T-helper 2 cell treated with Interferon-gamma antibody and Interleukin-4, amounts not matched to agents 5 μg/mL and 100 μg/mL, for 36 hours (primary cell): ENCODE data around the gene A3GALT2.
"Not testable (repeated sequence)": the region's sequence is repeated elsewhere in the genome, so short reads cannot be mapped to it uniquely, and the experiment has no call there.

ENCODE experiments used
- DNase-seq: peaks from one replicate; pipeline ENCODE4 v3.0.0; 2021; ENCODE audit warnings: low spot score
- H3K27ac Mint-ChIP-seq: one replicate; pipeline ENCODE4 v1.8.0; 2021; ENCODE audit warnings: mild to moderate bottlenecking, mixed read lengths
- H3K27me3 Mint-ChIP-seq: one replicate; pipeline ENCODE4 v1.8.0; 2021; ENCODE audit warnings: low read depth, mixed read lengths
- H3K36me3 Mint-ChIP-seq: one replicate; pipeline ENCODE4 v1.8.0; 2021; ENCODE audit warnings: low read depth, mixed read lengths
- H3K4me1 Mint-ChIP-seq: one replicate; pipeline ENCODE4 v1.8.0; 2021; ENCODE audit warnings: low read depth, mixed read lengths
- H3K4me3 Mint-ChIP-seq: one replicate; pipeline ENCODE4 v1.8.0; 2022; ENCODE audit warnings: mild to moderate bottlenecking, moderate library complexity, mixed read lengths
- H3K9me3 Mint-ChIP-seq: one replicate; pipeline ENCODE4 v1.8.0; 2021; ENCODE audit warnings: mixed read lengths

The A3GALT2 gene

GRCh38 chr1:33295023-33295422 lies 25.9 kb downstream of the A3GALT2 start:
- Mint-ChIP-seq H3K27ac (no peak overlapping the region), H3K9me3 (no peaks in the 10 kb centered on the region), H3K4me3 (no peak overlapping the region), H3K4me1 (peaks cover 15% of the 10 kb centered on the region), H3K27me3 (no peaks in the 10 kb centered on the region), H3K36me3 (peaks cover 26% of the 10 kb centered on the region)
- DNase-seq = no peak

- Mint-ChIP-seq H3K4me3 (no peak overlapping the region), H3K4me1 (peaks cover 15% of the 10 kb centered on the region), H3K9me3 (no peaks in the 10 kb centered on the region), H3K27me3 (no peaks in the 10 kb centered on the region), H3K36me3 (peaks cover 30% of the 10 kb centered on the region), H3K27ac (no peak overlapping the region)
- no peak for DNase-seq
These were observed 26.6 kb downstream of the A3GALT2 start for GRCh38 chr1:33294071-33295010.

- Mint-ChIP-seq H3K27ac (no peak overlapping the region), H3K36me3 (peaks cover 34% of the 10 kb centered on the region), H3K27me3 (no peaks in the 10 kb centered on the region), H3K4me1 (peaks cover 7% of the 10 kb centered on the region), H3K4me3 (no peak overlapping the region), H3K9me3 (no peaks in the 10 kb centered on the region)
- no peak for DNase-seq
These were observed 28.1 kb downstream of the A3GALT2 start for GRCh38 chr1:33292726-33293340.

GRCh38 chr1:33290615-33291014 lies 30.3 kb downstream of the A3GALT2 start:
- not testable (repeated sequence) for H3K4me3 Mint-ChIP-seq, H3K4me1 Mint-ChIP-seq

GRCh38 chr1:33289858-33290154 lies 31.1 kb downstream of the A3GALT2 start:
- Mint-ChIP-seq H3K27me3 (no peaks in the 10 kb centered on the region), H3K4me3 (no peak overlapping the region), H3K27ac (no peak overlapping the region), H3K9me3 (no peaks in the 10 kb centered on the region), H3K4me1 (peaks cover 2% of the 10 kb centered on the region), H3K36me3 (peaks cover 25% of the 10 kb centered on the region)
- no peak for DNase-seq

More at GRCh38 chr1:33290615-33291014, 30.3 kb downstream of the A3GALT2 start:
- not testable (repeated sequence) for DNase-seq, H3K27me3 Mint-ChIP-seq, H3K9me3 Mint-ChIP-seq, H3K27ac Mint-ChIP-seq
- H3K36me3 Mint-ChIP-seq = peaks cover 30% of the 10 kb centered on the region

- no peaks in the 10 kb centered on the region for H3K9me3 Mint-ChIP-seq
- no peak for DNase-seq
- no peak overlapping the region for H3K27ac Mint-ChIP-seq
- no peak overlapping the region for H3K4me3 Mint-ChIP-seq
- H3K36me3 Mint-ChIP-seq = peaks cover 28% of the 10 kb centered on the region
- peaks cover 2% of the 10 kb centered on the region for H3K4me1 Mint-ChIP-seq
- no peaks in the 10 kb centered on the region for H3K27me3 Mint-ChIP-seq
These were observed 31.7 kb downstream of the A3GALT2 start for GRCh38 chr1:33288976-33289857.

GRCh38 chr1:33287317-33287716 lies 33.6 kb downstream of the A3GALT2 start:
- H3K9me3 Mint-ChIP-seq = no peaks in the 10 kb centered on the region
- no peak overlapping the region for H3K4me3 Mint-ChIP-seq
- H3K27ac Mint-ChIP-seq = no peak overlapping the region
- peaks cover 2% of the 10 kb centered on the region for H3K4me1 Mint-ChIP-seq
- no peaks in the 10 kb centered on the region for H3K27me3 Mint-ChIP-seq
- peaks cover 33% of the 10 kb centered on the region for H3K36me3 Mint-ChIP-seq
- DNase-seq = no peak

GRCh38 chr1:33286451-33287185 lies 34.3 kb downstream of the A3GALT2 start:
- peaks cover 38% of the 10 kb centered on the region for H3K36me3 Mint-ChIP-seq

GRCh38 chr1:33284049-33284448 lies 36.8 kb downstream of the A3GALT2 start:
- peaks cover 36% of the 10 kb centered on the region for H3K36me3 Mint-ChIP-seq
- H3K9me3 Mint-ChIP-seq = no peaks in the 10 kb centered on the region
- H3K4me3 Mint-ChIP-seq = no peak overlapping the region
- no peaks in the 10 kb centered on the region for H3K27me3 Mint-ChIP-seq
- DNase-seq = no peak
- H3K4me1 Mint-ChIP-seq = peaks cover 2% of the 10 kb centered on the region
- no peak overlapping the region for H3K27ac Mint-ChIP-seq

More at GRCh38 chr1:33286451-33287185, 34.3 kb downstream of the A3GALT2 start:
- Mint-ChIP-seq H3K4me3 (no peak overlapping the region), H3K27ac (no peak overlapping the region), H3K9me3 (no peaks in the 10 kb centered on the region), H3K27me3 (no peaks in the 10 kb centered on the region), H3K4me1 (peaks cover 2% of the 10 kb centered on the region)
- DNase-seq = no peak

GRCh38 chr1:33282791-33283190 lies 38.1 kb downstream of the A3GALT2 start:
- peaks cover 2% of the 10 kb centered on the region for H3K4me1 Mint-ChIP-seq
- H3K9me3 Mint-ChIP-seq = no peaks in the 10 kb centered on the region
- H3K27ac Mint-ChIP-seq = no peak overlapping the region
- no peak overlapping the region for H3K4me3 Mint-ChIP-seq
- no peaks in the 10 kb centered on the region for H3K27me3 Mint-ChIP-seq
- peaks cover 31% of the 10 kb centered on the region for H3K36me3 Mint-ChIP-seq
- DNase-seq = no peak

GRCh38 chr1:33281554-33282303 lies 39.2 kb downstream of the A3GALT2 start:
- no peak overlapping the region for H3K4me3 Mint-ChIP-seq
- H3K4me1 Mint-ChIP-seq = peaks cover under 1% of the 10 kb centered on the region
- H3K9me3 Mint-ChIP-seq = no peaks in the 10 kb centered on the region

GRCh38 chr1:33280091-33280661 lies 40.7 kb downstream of the A3GALT2 start:
- no peak overlapping the region for H3K4me3 Mint-ChIP-seq
- H3K36me3 Mint-ChIP-seq = peaks cover 33% of the 10 kb centered on the region
- H3K4me1 Mint-ChIP-seq = no peaks in the 10 kb centered on the region

More at GRCh38 chr1:33281554-33282303, 39.2 kb downstream of the A3GALT2 start:
- no peak for DNase-seq
- Mint-ChIP-seq H3K27me3 (no peaks in the 10 kb centered on the region), H3K36me3 (peaks cover 34% of the 10 kb centered on the region), H3K27ac (no peak overlapping the region)

More at GRCh38 chr1:33280091-33280661, 40.7 kb downstream of the A3GALT2 start:
- no peak overlapping the region for H3K27ac Mint-ChIP-seq
- H3K9me3 Mint-ChIP-seq = no peaks in the 10 kb centered on the region
- no peak for DNase-seq
- H3K27me3 Mint-ChIP-seq = no peaks in the 10 kb centered on the region
